ENCODE results near the gene FIGNL2. TPM values are rescaled to one million over a fixed set of nuclear protein-coding genes. Genes with fewer than 3 reads are reported as not detected.

The FIGNL2 gene
- total and polyA plus RNA-seq, 8 donors: 0.09 to 0.47 (median 0.15) TPM

- no peak for DNase-seq
- H3K4me3 ChIP-seq: no peak overlapping the region
- intact Hi-C loops (cut with DNase I): no loop called here
- no peak overlapping the region for H3K27ac ChIP-seq
- no peaks in the 10 kb centered on the region for H3K4me1 ChIP-seq
- H3K9me3 ChIP-seq: no peaks in the 10 kb centered on the region
- ATAC-seq: no peak
- no peak for FAIRE-seq
- 71 to 79% methylated on average over 3 of the region's 3 CpGs for WGBS, 2 donors
- peaks cover 0 to 5% (median 0%) of the 10 kb centered on the region in 3 donors for H3K36me3 ChIP-seq
- TF ChIP-seq, protein P1, sequence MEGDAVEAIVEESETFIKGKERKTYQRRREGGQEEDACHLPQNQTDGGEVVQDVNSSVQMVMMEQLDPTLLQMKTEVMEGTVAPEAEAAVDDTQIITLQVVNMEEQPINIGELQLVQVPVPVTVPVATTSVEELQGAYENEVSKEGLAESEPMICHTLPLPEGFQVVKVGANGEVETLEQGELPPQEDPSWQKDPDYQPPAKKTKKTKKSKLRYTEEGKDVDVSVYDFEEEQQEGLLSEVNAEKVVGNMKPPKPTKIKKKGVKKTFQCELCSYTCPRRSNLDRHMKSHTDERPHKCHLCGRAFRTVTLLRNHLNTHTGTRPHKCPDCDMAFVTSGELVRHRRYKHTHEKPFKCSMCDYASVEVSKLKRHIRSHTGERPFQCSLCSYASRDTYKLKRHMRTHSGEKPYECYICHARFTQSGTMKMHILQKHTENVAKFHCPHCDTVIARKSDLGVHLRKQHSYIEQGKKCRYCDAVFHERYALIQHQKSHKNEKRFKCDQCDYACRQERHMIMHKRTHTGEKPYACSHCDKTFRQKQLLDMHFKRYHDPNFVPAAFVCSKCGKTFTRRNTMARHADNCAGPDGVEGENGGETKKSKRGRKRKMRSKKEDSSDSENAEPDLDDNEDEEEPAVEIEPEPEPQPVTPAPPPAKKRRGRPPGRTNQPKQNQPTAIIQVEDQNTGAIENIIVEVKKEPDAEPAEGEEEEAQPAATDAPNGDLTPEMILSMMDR (IDR thresholded peaks at IDR 0.05): no peak
- H3K27me3 ChIP-seq: no peaks in the 10 kb centered on the region
These were observed 63.8 kb downstream of the FIGNL2 start for GRCh38 chr12:51784688-51785087.

- no peaks in the 10 kb centered on the region for H3K4me1 ChIP-seq
- FAIRE-seq: no peak
- no peak for ATAC-seq
- no peaks in the 10 kb centered on the region for H3K36me3 ChIP-seq
- DNase-seq: no peak
- no peak overlapping the region for H3K4me3 ChIP-seq
- H3K27me3 ChIP-seq: no peaks in the 10 kb centered on the region
- H3K9me3 ChIP-seq: no peaks in the 10 kb centered on the region
- no peak overlapping the region for H3K27ac ChIP-seq
- TF ChIP-seq, protein P1 (IDR thresholded peaks at IDR 0.05): no peak
- intact Hi-C loops (cut with DNase I): no loop called here
- WGBS, 2 donors: 80 to 92% methylated on average over 5 of the region's 5 CpGs
These were observed 68.6 kb downstream of the FIGNL2 start for GRCh38 chr12:51779876-51780275.

DNA sequence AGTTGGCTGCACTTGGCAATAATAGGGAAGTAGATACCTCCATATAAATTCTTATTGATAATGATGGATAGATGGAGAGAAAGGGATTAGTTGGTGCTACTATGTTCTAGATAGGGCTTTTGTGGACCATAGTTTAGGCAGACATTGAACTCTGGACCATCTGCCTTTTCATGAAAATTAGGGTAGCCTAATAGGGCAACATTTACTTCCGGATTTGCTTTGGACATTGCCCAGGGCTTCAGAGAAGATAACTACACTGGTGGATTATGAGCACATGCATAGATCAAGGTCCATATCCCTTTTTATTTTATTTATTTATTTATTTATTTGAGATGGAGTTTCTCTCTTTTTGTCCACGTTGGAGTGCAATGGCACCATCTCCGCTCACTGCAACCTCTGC is 70.5 kb downstream of the FIGNL2 start:
- no peaks in the 10 kb centered on the region for H3K27me3 ChIP-seq
- no peak overlapping the region for H3K4me3 ChIP-seq
- H3K36me3 ChIP-seq: no peaks in the 10 kb centered on the region
- DNase-seq (no peak), ATAC-seq (no peak), FAIRE-seq (no peak)
- TF ChIP-seq, protein P1 (IDR thresholded peaks at IDR 0.05): no peak
- intact Hi-C loops (cut with DNase I): no loop called here
- no peaks in the 10 kb centered on the region for H3K4me1 ChIP-seq
- no peaks in the 10 kb centered on the region for H3K9me3 ChIP-seq
- no peak overlapping the region for H3K27ac ChIP-seq
- WGBS, 2 donors: 80 to 86% methylated on average over 3 of the region's 3 CpGs

- ATAC-seq (no peak), DNase-seq (no peak), FAIRE-seq (no peak)
- Histone ChIP-seq H3K4me1 (no peaks in the 10 kb centered on the region), H3K4me3 (no peak overlapping the region), H3K27ac (no peak overlapping the region), H3K27me3 (no peaks in the 10 kb centered on the region), H3K36me3 (no peaks in the 10 kb centered on the region), H3K9me3 (no peaks in the 10 kb centered on the region)
- intact Hi-C loops (cut with DNase I): no loop called here
- 51 to 54% methylated on average over 2 of the region's 2 CpGs for WGBS, 2 donors
- TF ChIP-seq, protein P1 (IDR thresholded peaks at IDR 0.05): no peak
These were observed 71.1 kb downstream of the FIGNL2 start for GRCh38 chr12:51777457-51777856.

- H3K4me1 ChIP-seq: no peaks in the 10 kb centered on the region
- H3K27ac ChIP-seq: no peak overlapping the region
- H3K27me3 ChIP-seq: no peaks in the 10 kb centered on the region
- no peak overlapping the region for H3K4me3 ChIP-seq
- H3K9me3 ChIP-seq: no peaks in the 10 kb centered on the region
- ATAC-seq (no peak), FAIRE-seq (no peak), DNase-seq (no peak)
- WGBS, 2 donors: 69 to 83% methylated on average over 2 of the region's 2 CpGs
- H3K36me3 ChIP-seq: no peaks in the 10 kb centered on the region
- intact Hi-C loops (cut with DNase I): no loop called here
- TF ChIP-seq, protein P1 (IDR thresholded peaks at IDR 0.05): no peak
These were observed 73.6 kb downstream of the FIGNL2 start for GRCh38 chr12:51774933-51775332.
